ENCODE results near the gene EEFSEC.
A peak's percentile ranks its signal among the peaks of the same experiment; 100 is the strongest.

The EEFSEC gene

GRCh38 chr3:128392818-128393544, 239.7 kb downstream of the EEFSEC start:
- Histone ChIP-seq H3K27ac (ENCODE audit: low read depth, low read length, severe bottlenecking) (no peak overlapping the region), H3K4me1 (ENCODE audit: control insufficient read depth, insufficient read depth, low read length, poor library complexity, severe bottlenecking) (no peaks in the 10 kb centered on the region), H3K9me3 (ENCODE audit: control insufficient read depth, low read length) (no peaks in the 10 kb centered on the region), H3K4me3 (ENCODE audit: extremely low read depth, insufficient read depth, low read length, poor library complexity, severe bottlenecking) (no peak overlapping the region), H3K36me3 (ENCODE audit: control insufficient read depth, insufficient read depth, low read length) (no peaks in the 10 kb centered on the region)
- WGBS, 2 experiments (ENCODE audit: insufficient coverage in 2 of 2): 89 to 93% methylated on average over 3 to 5 of the region's 7 CpGs

- WGBS, 2 experiments (ENCODE audit: insufficient coverage in 2 of 2): 92 to 96% methylated on average over 3 to 4 of the region's 9 CpGs
- no peak overlapping the region for H3K27ac ChIP-seq (ENCODE audit: low read depth, low read length, severe bottlenecking)
- no peaks in the 10 kb centered on the region for H3K9me3 ChIP-seq (ENCODE audit: control insufficient read depth, low read length)
- peaks cover 2% of the 10 kb centered on the region for H3K4me1 ChIP-seq (ENCODE audit: control insufficient read depth, insufficient read depth, low read length, poor library complexity, severe bottlenecking)
- no peaks in the 10 kb centered on the region for H3K36me3 ChIP-seq (ENCODE audit: control insufficient read depth, insufficient read depth, low read length)
- H3K4me3 ChIP-seq (ENCODE audit: extremely low read depth, insufficient read depth, low read length, poor library complexity, severe bottlenecking): no peak overlapping the region
These were observed 240.8 kb downstream of the EEFSEC start for GRCh38 chr3:128394033-128394432.

GRCh38 chr3:128395046-128395445, 241.8 kb downstream of the EEFSEC start:
- peaks cover 9% of the 10 kb centered on the region for H3K4me1 ChIP-seq (ENCODE audit: control insufficient read depth, insufficient read depth, low read length, poor library complexity, severe bottlenecking)
- no peaks in the 10 kb centered on the region for H3K36me3 ChIP-seq (ENCODE audit: control insufficient read depth, insufficient read depth, low read length)
- peak overlapping the region; percentile 29 for H3K27ac ChIP-seq (ENCODE audit: low read depth, low read length, severe bottlenecking)
- WGBS, 2 experiments (ENCODE audit: insufficient coverage in 2 of 2): 97 to 98% methylated on average over 4 to 6 of the region's 6 CpGs
- no peaks in the 10 kb centered on the region for H3K9me3 ChIP-seq (ENCODE audit: control insufficient read depth, low read length)
- H3K4me3 ChIP-seq (ENCODE audit: extremely low read depth, insufficient read depth, low read length, poor library complexity, severe bottlenecking): no peak overlapping the region

GRCh38 chr3:128395500-128396162, 242.3 kb downstream of the EEFSEC start:
- Histone ChIP-seq H3K27ac (ENCODE audit: low read depth, low read length, severe bottlenecking) (peak overlapping the region; percentile 29), H3K4me1 (ENCODE audit: control insufficient read depth, insufficient read depth, low read length, poor library complexity, severe bottlenecking) (peaks cover 13% of the 10 kb centered on the region)
- WGBS, 2 experiments (ENCODE audit: insufficient coverage in 2 of 2): 90 to 96% methylated on average over 6 to 8 of the region's 9 CpGs

GRCh38 chr3:128397484-128397883, 244.2 kb downstream of the EEFSEC start:
- Histone ChIP-seq H3K4me1 (ENCODE audit: control insufficient read depth, insufficient read depth, low read length, poor library complexity, severe bottlenecking) (peaks cover 17% of the 10 kb centered on the region), H3K36me3 (ENCODE audit: control insufficient read depth, insufficient read depth, low read length) (no peaks in the 10 kb centered on the region), H3K4me3 (ENCODE audit: extremely low read depth, insufficient read depth, low read length, poor library complexity, severe bottlenecking) (no peak overlapping the region), H3K27ac (ENCODE audit: low read depth, low read length, severe bottlenecking) (no peak overlapping the region), H3K9me3 (ENCODE audit: control insufficient read depth, low read length) (no peaks in the 10 kb centered on the region)
- 95 to 100% methylated on average over 3 to 5 of the region's 5 CpGs for WGBS, 2 experiments (ENCODE audit: insufficient coverage in 2 of 2)

More at GRCh38 chr3:128395500-128396162, 242.3 kb downstream of the EEFSEC start:
- Histone ChIP-seq H3K36me3 (ENCODE audit: control insufficient read depth, insufficient read depth, low read length) (no peaks in the 10 kb centered on the region), H3K9me3 (ENCODE audit: control insufficient read depth, low read length) (no peaks in the 10 kb centered on the region), H3K4me3 (ENCODE audit: extremely low read depth, insufficient read depth, low read length, poor library complexity, severe bottlenecking) (no peak overlapping the region)

- H3K9me3 ChIP-seq (ENCODE audit: control insufficient read depth, low read length): no peaks in the 10 kb centered on the region
- no peak overlapping the region for H3K27ac ChIP-seq (ENCODE audit: low read depth, low read length, severe bottlenecking)
- 85 to 91% methylated on average over 8 of the region's 8 CpGs for WGBS, 2 experiments (ENCODE audit: insufficient coverage in 2 of 2)
- H3K4me1 ChIP-seq (ENCODE audit: control insufficient read depth, insufficient read depth, low read length, poor library complexity, severe bottlenecking): peaks cover 17% of the 10 kb centered on the region
- H3K4me3 ChIP-seq (ENCODE audit: extremely low read depth, insufficient read depth, low read length, poor library complexity, severe bottlenecking): no peak overlapping the region
- no peaks in the 10 kb centered on the region for H3K36me3 ChIP-seq (ENCODE audit: control insufficient read depth, insufficient read depth, low read length)
These were observed 245.3 kb downstream of the EEFSEC start for GRCh38 chr3:128398586-128398985.

- Histone ChIP-seq H3K4me1 (ENCODE audit: control insufficient read depth, insufficient read depth, low read length, poor library complexity, severe bottlenecking) (peaks cover 22% of the 10 kb centered on the region), H3K27ac (ENCODE audit: low read depth, low read length, severe bottlenecking) (no peak overlapping the region), H3K36me3 (ENCODE audit: control insufficient read depth, insufficient read depth, low read length) (no peaks in the 10 kb centered on the region), H3K9me3 (ENCODE audit: control insufficient read depth, low read length) (no peaks in the 10 kb centered on the region), H3K4me3 (ENCODE audit: extremely low read depth, insufficient read depth, low read length, poor library complexity, severe bottlenecking) (no peak overlapping the region)
- WGBS, 2 experiments (ENCODE audit: insufficient coverage in 2 of 2): 86 to 89% methylated on average over 20 of the region's 24 CpGs
These were observed 246.1 kb downstream of the EEFSEC start for GRCh38 chr3:128399221-128399915.

GRCh38 chr3:128400671-128401070, 247.4 kb downstream of the EEFSEC start:
- H3K4me3 ChIP-seq (ENCODE audit: extremely low read depth, insufficient read depth, low read length, poor library complexity, severe bottlenecking): no peak overlapping the region
- 68 to 69% methylated on average over 7 to 10 of the region's 11 CpGs for WGBS, 2 experiments (ENCODE audit: insufficient coverage in 2 of 2)
- H3K36me3 ChIP-seq (ENCODE audit: control insufficient read depth, insufficient read depth, low read length): no peaks in the 10 kb centered on the region
- peak overlapping the region; percentile 36 for H3K27ac ChIP-seq (ENCODE audit: low read depth, low read length, severe bottlenecking)
- H3K9me3 ChIP-seq (ENCODE audit: control insufficient read depth, low read length): no peaks in the 10 kb centered on the region
- H3K4me1 ChIP-seq (ENCODE audit: control insufficient read depth, insufficient read depth, low read length, poor library complexity, severe bottlenecking): peaks cover 22% of the 10 kb centered on the region

GRCh38 chr3:128402319-128402718, 249.0 kb downstream of the EEFSEC start:
- peaks cover 22% of the 10 kb centered on the region for H3K4me1 ChIP-seq (ENCODE audit: control insufficient read depth, insufficient read depth, low read length, poor library complexity, severe bottlenecking)
- no peaks in the 10 kb centered on the region for H3K36me3 ChIP-seq (ENCODE audit: control insufficient read depth, insufficient read depth, low read length)
- WGBS, 2 experiments (ENCODE audit: insufficient coverage in 2 of 2): 86% methylated on average over 11 of the region's 11 CpGs

GRCh38 chr3:128402998-128403397, 249.7 kb downstream of the EEFSEC start:
- no peaks in the 10 kb centered on the region for H3K36me3 ChIP-seq (ENCODE audit: control insufficient read depth, insufficient read depth, low read length)
- peaks cover 22% of the 10 kb centered on the region for H3K4me1 ChIP-seq (ENCODE audit: control insufficient read depth, insufficient read depth, low read length, poor library complexity, severe bottlenecking)
- H3K4me3 ChIP-seq (ENCODE audit: extremely low read depth, insufficient read depth, low read length, poor library complexity, severe bottlenecking): no peak overlapping the region
- 82 to 97% methylated on average over 5 of the region's 6 CpGs for WGBS, 2 experiments (ENCODE audit: insufficient coverage in 2 of 2)
- H3K27ac ChIP-seq (ENCODE audit: low read depth, low read length, severe bottlenecking): no peak overlapping the region
- H3K9me3 ChIP-seq (ENCODE audit: control insufficient read depth, low read length): no peaks in the 10 kb centered on the region

More at GRCh38 chr3:128402319-128402718, 249.0 kb downstream of the EEFSEC start:
- no peaks in the 10 kb centered on the region for H3K9me3 ChIP-seq (ENCODE audit: control insufficient read depth, low read length)
- H3K27ac ChIP-seq (ENCODE audit: low read depth, low read length, severe bottlenecking): no peak overlapping the region
- no peak overlapping the region for H3K4me3 ChIP-seq (ENCODE audit: extremely low read depth, insufficient read depth, low read length, poor library complexity, severe bottlenecking)
